SK-MEL-5 (cell line): Measurements from ENCODE around the gene PFKFB3. TPM values are rescaled to one million over a fixed set of nuclear protein-coding genes. Genes with fewer than 3 reads are reported as not detected.
A peak's percentile ranks its signal among the peaks of the same experiment; 100 is the strongest.
"Not testable (repeated sequence)": the region's sequence is repeated elsewhere in the genome, so short reads cannot be mapped to it uniquely, and the experiment has no call there.

ENCODE experiments used
- DNase-seq: peaks from one replicate; pipeline ENCODE4 v3.0.0-alpha.2; 2016; ENCODE audit warnings: low read depth, low spot score
- in situ Hi-C: cut with HindIII; loops from 2 replicates; pipeline ENCODE4 v1.10.0; 2016; ENCODE audit warnings: low sequenced_read_pairs, high pct_unique_total_duplicates, low pct_unique_long_range_greater_than_20kb
- total RNA-seq: library from RNA; depleted of rRNA; stranded (reverse); fragments of >200 nt; shearing (Covaris generic); gene quantifications from 2 replicates; pipeline ENCODE4 v1.2.3, GENCODE V29; 2014

Gene PFKFB3
- total RNA-seq, 1 experiment from 2014 or later, result 17.9 TPM

GRCh38 chr10:6239213-6239991 is 36.7 kb downstream of the PFKFB3 start:
- in situ Hi-C loops, result no loop called here
- DNase-seq, result peak; percentile 93

GRCh38 chr10:6240254-6240653 is 37.5 kb downstream of the PFKFB3 start:
- in situ Hi-C loops, result no loop called here
- no peak for DNase-seq

- DNase-seq, result no peak
- in situ Hi-C loops, result no loop called here
These were observed 39.4 kb downstream of the PFKFB3 start for GRCh38 chr10:6242089-6242488.

- no peak for DNase-seq
- in situ Hi-C loops, result no loop called here
These were observed 41.8 kb downstream of the PFKFB3 start for GRCh38 chr10:6244510-6244909.

GRCh38 chr10:6247041-6247712 is 44.4 kb downstream of the PFKFB3 start:
- in situ Hi-C loops, result no loop called here
- DNase-seq, result peak; percentile 21

GRCh38 chr10:6248908-6249307 is 46.2 kb downstream of the PFKFB3 start:
- in situ Hi-C loops, DNase-seq: not testable (repeated sequence)

- in situ Hi-C loops, result no loop called here
- DNase-seq, result no peak
These were observed 47.0 kb downstream of the PFKFB3 start for GRCh38 chr10:6249698-6250097.

GRCh38 chr10:6250745-6251144 is 48.0 kb downstream of the PFKFB3 start:
- in situ Hi-C loops, result no loop called here
- DNase-seq, result peak; percentile 83

- no peak for DNase-seq
- in situ Hi-C loops, result no loop called here
These were observed 51.5 kb downstream of the PFKFB3 start for GRCh38 chr10:6254201-6254600.

GRCh38 chr10:6255548-6256061 is 52.9 kb downstream of the PFKFB3 start:
- in situ Hi-C loops, result no loop called here
- no peak for DNase-seq

GRCh38 chr10:6256439-6256838 is 53.7 kb downstream of the PFKFB3 start:
- DNase-seq, result no peak
- in situ Hi-C loops, result no loop called here

GRCh38 chr10:6259153-6259552 is 56.4 kb downstream of the PFKFB3 start:
- in situ Hi-C loops, result no loop called here

GRCh38 chr10:6260843-6261242 is 58.1 kb downstream of the PFKFB3 start:
- in situ Hi-C loops, result no loop called here
- no peak for DNase-seq

More at GRCh38 chr10:6259153-6259552, 56.4 kb downstream of the PFKFB3 start:
- DNase-seq, result no peak

GRCh38 chr10:6267941-6268340 is 65.2 kb downstream of the PFKFB3 start:
- DNase-seq, result no peak
- in situ Hi-C loops, result no loop called here

GRCh38 chr10:6269432-6269831 is 66.7 kb downstream of the PFKFB3 start:
- in situ Hi-C loops, result no loop called here
- no peak for DNase-seq

GRCh38 chr10:6269953-6270867 is 67.5 kb downstream of the PFKFB3 start:
- no peak for DNase-seq

GRCh38 chr10:6270951-6271350 is 68.2 kb downstream of the PFKFB3 start:
- in situ Hi-C loops, result no loop called here

More at GRCh38 chr10:6269953-6270867, 67.5 kb downstream of the PFKFB3 start:
- in situ Hi-C loops, result no loop called here

GRCh38 chr10:6271663-6272062 is 68.9 kb downstream of the PFKFB3 start:
- in situ Hi-C loops, result no loop called here
- no peak for DNase-seq

More at GRCh38 chr10:6270951-6271350, 68.2 kb downstream of the PFKFB3 start:
- DNase-seq, result no peak
